Neural cell (in vitro differentiated cells): ENCODE data around the gene CELA3B. TPM values are rescaled to one million over a fixed set of nuclear protein-coding genes. Genes with fewer than 3 reads are reported as not detected.
"Not testable (repeated sequence)": the region's sequence is repeated elsewhere in the genome, so short reads cannot be mapped to it uniquely, and the experiment has no call there.

ENCODE experiments used
- H2AFZ ChIP-seq: fragments of 200-600, 300-800 bp; sonication (generic), shearing (Covaris generic); 2 replicates; pipeline ENCODE4 v1.6.0; 2014; ENCODE audit warnings: low read depth, mild to moderate bottlenecking, antibody characterized with exemption, low read length, moderate library complexity
- H3F3A ChIP-seq: fragments of 200-600 bp; shearing (Covaris generic); 2 replicates; pipeline ENCODE4 v1.6.1; 2016; ENCODE audit warnings: mild to moderate bottlenecking, moderate library complexity, mixed read lengths, antibody characterized with exemption, low read length; ENCODE audit not compliant: insufficient read depth, poor library complexity, severe bottlenecking
- H3K27ac ChIP-seq: fragments of 200-600, 300-800 bp; sonication (generic), shearing (Covaris generic); 2 replicates; pipeline ENCODE4 v1.5.1; 2014; ENCODE audit warnings: mild to moderate bottlenecking, low read length, moderate library complexity
- H3K27me3 ChIP-seq: fragments of 300-800, 200-600 bp; sonication (generic), shearing (Covaris generic); 2 replicates; pipeline ENCODE4 v1.6.0; 2014; ENCODE audit warnings: mild to moderate bottlenecking, low read depth, low read length, moderate library complexity; ENCODE audit not compliant: insufficient read depth
- H3K36me3 ChIP-seq: fragments of 300-800, 200-600 bp; sonication (generic), shearing (Covaris generic); 2 replicates; pipeline ENCODE4 v1.5.1; 2014; ENCODE audit warnings: mild to moderate bottlenecking, antibody characterized with exemption, low read length, moderate library complexity; ENCODE audit not compliant: insufficient read depth
- H3K4me2 ChIP-seq: fragments of 300-800, 200-600 bp; sonication (generic), shearing (Covaris generic); 2 replicates; pipeline ENCODE4 v1.6.0; 2014; ENCODE audit warnings: mild to moderate bottlenecking, low read length
- H3K4me3 ChIP-seq: fragments of 300-800, 200-600 bp; sonication (generic), shearing (Covaris generic); 2 replicates; pipeline ENCODE4 v1.5.1; 2014; ENCODE audit warnings: mild to moderate bottlenecking, low read length, moderate library complexity
- H3K79me2 ChIP-seq: fragments of 200-600 bp; shearing (Covaris generic); replicated peaks from 2 replicates; pipeline ENCODE4 v1.6.0; 2014; ENCODE audit warnings: mild to moderate bottlenecking, low read length, moderate library complexity; ENCODE audit not compliant: insufficient read depth
- H3K9ac ChIP-seq: fragments of 300-800, 200-600 bp; sonication (generic), shearing (Covaris generic); 2 replicates; pipeline ENCODE4 v1.6.1; 2016; ENCODE audit warnings: mild to moderate bottlenecking, low read length, mixed read lengths
- H3K9me2 ChIP-seq: fragments of 200-600 bp; shearing (Covaris generic); 2 replicates; pipeline ENCODE4 v1.6.1; 2016; ENCODE audit warnings: mild to moderate bottlenecking, low read length, mixed read lengths; ENCODE audit not compliant: insufficient read depth
- H3K9me3 ChIP-seq: fragments of 200-600, 300-800 bp; sonication (generic), shearing (Covaris generic); 2 replicates; pipeline ENCODE4 v1.6.1; 2016; ENCODE audit warnings: mild to moderate bottlenecking, mixed run types, low read length, moderate library complexity, mixed read lengths
- H4K20me1 ChIP-seq: fragments of 200-600 bp; shearing (Covaris generic); 2 replicates; pipeline ENCODE4 v1.6.1; 2016; ENCODE audit warnings: mild to moderate bottlenecking, mixed run types; ENCODE audit not compliant: insufficient read depth
- CTCF ChIP-seq: fragments of 450-650 bp; IDR thresholded peaks from 2 replicates; pipeline ENCODE4 v1.5.1; 2014; ENCODE audit warnings: antibody characterized with exemption, mild to moderate bottlenecking, moderate library complexity; ENCODE audit not compliant: poor library complexity, severe bottlenecking
- EP300 ChIP-seq: fragments of 450-650 bp; conservative IDR thresholded peaks from 2 replicates; pipeline ENCODE4 v1.6.1; 2014; ENCODE audit warnings: antibody characterized with exemption, mild to moderate bottlenecking, moderate library complexity; ENCODE audit not compliant: poor library complexity, severe bottlenecking
- EZH2 ChIP-seq: fragments of 200-600, 300-800 bp; shearing (Covaris generic), sonication (generic); IDR thresholded peaks from 2 replicates; pipeline ENCODE4 v1.6.1; 2014; ENCODE audit warnings: antibody characterized with exemption, low read length, borderline replicate concordance, mild to moderate bottlenecking; ENCODE audit not compliant: insufficient read depth, poor library complexity, severe bottlenecking
- MXI1 ChIP-seq: fragments of 450-650 bp; conservative IDR thresholded peaks from 2 replicates; pipeline ENCODE4 v1.6.1; 2014; ENCODE audit warnings: antibody characterized with exemption, mild to moderate bottlenecking; ENCODE audit not compliant: poor library complexity, severe bottlenecking
- POLR2AphosphoS5 ChIP-seq: IDR thresholded peaks from 2 replicates; pipeline ENCODE4 v1.6.1; 2012
- RAD21 ChIP-seq: fragments of 450-650 bp; conservative IDR thresholded peaks from 2 replicates; pipeline ENCODE4 v1.6.1; 2014; ENCODE audit warnings: antibody characterized with exemption, mild to moderate bottlenecking, moderate library complexity
- SMC3 ChIP-seq: fragments of 450-650 bp; conservative IDR thresholded peaks from 2 replicates; pipeline ENCODE4 v1.6.1; 2014; ENCODE audit warnings: antibody characterized with exemption, mild to moderate bottlenecking, moderate library complexity; ENCODE audit not compliant: poor library complexity
- TAF1 ChIP-seq: IDR thresholded peaks from 2 replicates; pipeline ENCODE4 v1.6.1; 2012; ENCODE audit warnings: low read depth
- polyA plus RNA-seq: library from polyadenylated mRNA; depleted of rRNA; stranded (reverse); fragments of >200 nt; gene quantifications from 2 replicates; pipeline ENCODE4 v1.2.3, GENCODE V29; 2014
- TF ChIP-seq, protein P1 (sequence below): IDR thresholded peaks from 2 replicates; pipeline ENCODE4 v1.6.1; 2012; ENCODE audit warnings: borderline replicate concordance

Gene CELA3B
- polyA plus RNA-seq, 1 donor from 2014 or later: not detected

- Histone ChIP-seq H3K4me3 (no peak overlapping the region), H2AFZ (no peak overlapping the region), H3K4me2 (no peak overlapping the region)
Observed at GRCh38 chr1:21963477-21964217, 13.2 kb upstream of the CELA3B start.

GRCh38 chr1:21966247-21967000, 10.4 kb upstream of the CELA3B start:
- H3K9me3 ChIP-seq: no peaks in the 10 kb centered on the region
- TF ChIP-seq EP300 (no peak), TAF1 (no peak)
- no peaks in the 10 kb centered on the region for H3F3A ChIP-seq
- H3K9me2 ChIP-seq: no peaks in the 10 kb centered on the region
- no peaks in the 10 kb centered on the region for H3K79me2 ChIP-seq
- H3K4me3 ChIP-seq: no peak overlapping the region
- H2AFZ ChIP-seq: no peak overlapping the region
- no peak overlapping the region for H3K4me2 ChIP-seq
- no peaks in the 10 kb centered on the region for H4K20me1 ChIP-seq
- no peak overlapping the region for H3K27ac ChIP-seq
- H3K36me3 ChIP-seq: no peaks in the 10 kb centered on the region
- no peak overlapping the region for H3K9ac ChIP-seq
- no peaks in the 10 kb centered on the region for H3K27me3 ChIP-seq

More at GRCh38 chr1:21963477-21964217, 13.2 kb upstream of the CELA3B start:
- H3K27me3 ChIP-seq: no peaks in the 10 kb centered on the region
- no peak overlapping the region for H3K27ac ChIP-seq
- H3F3A ChIP-seq: no peaks in the 10 kb centered on the region
- no peaks in the 10 kb centered on the region for H3K9me2 ChIP-seq
- no peaks in the 10 kb centered on the region for H3K36me3 ChIP-seq
- no peak overlapping the region for H3K9ac ChIP-seq
- H4K20me1 ChIP-seq: no peaks in the 10 kb centered on the region
- no peak for TF ChIP-seq EP300
- peak; percentile 88 for TF ChIP-seq SMC3
- TF ChIP-seq CTCF: peak; percentile 90
- TF ChIP-seq POLR2AphosphoS5: no peak
- TF ChIP-seq EZH2: no peak
- TF ChIP-seq MXI1: peak; percentile 25
- TF ChIP-seq RAD21: peak; percentile 92
- TF ChIP-seq TAF1: no peak
- TF ChIP-seq, protein P1, sequence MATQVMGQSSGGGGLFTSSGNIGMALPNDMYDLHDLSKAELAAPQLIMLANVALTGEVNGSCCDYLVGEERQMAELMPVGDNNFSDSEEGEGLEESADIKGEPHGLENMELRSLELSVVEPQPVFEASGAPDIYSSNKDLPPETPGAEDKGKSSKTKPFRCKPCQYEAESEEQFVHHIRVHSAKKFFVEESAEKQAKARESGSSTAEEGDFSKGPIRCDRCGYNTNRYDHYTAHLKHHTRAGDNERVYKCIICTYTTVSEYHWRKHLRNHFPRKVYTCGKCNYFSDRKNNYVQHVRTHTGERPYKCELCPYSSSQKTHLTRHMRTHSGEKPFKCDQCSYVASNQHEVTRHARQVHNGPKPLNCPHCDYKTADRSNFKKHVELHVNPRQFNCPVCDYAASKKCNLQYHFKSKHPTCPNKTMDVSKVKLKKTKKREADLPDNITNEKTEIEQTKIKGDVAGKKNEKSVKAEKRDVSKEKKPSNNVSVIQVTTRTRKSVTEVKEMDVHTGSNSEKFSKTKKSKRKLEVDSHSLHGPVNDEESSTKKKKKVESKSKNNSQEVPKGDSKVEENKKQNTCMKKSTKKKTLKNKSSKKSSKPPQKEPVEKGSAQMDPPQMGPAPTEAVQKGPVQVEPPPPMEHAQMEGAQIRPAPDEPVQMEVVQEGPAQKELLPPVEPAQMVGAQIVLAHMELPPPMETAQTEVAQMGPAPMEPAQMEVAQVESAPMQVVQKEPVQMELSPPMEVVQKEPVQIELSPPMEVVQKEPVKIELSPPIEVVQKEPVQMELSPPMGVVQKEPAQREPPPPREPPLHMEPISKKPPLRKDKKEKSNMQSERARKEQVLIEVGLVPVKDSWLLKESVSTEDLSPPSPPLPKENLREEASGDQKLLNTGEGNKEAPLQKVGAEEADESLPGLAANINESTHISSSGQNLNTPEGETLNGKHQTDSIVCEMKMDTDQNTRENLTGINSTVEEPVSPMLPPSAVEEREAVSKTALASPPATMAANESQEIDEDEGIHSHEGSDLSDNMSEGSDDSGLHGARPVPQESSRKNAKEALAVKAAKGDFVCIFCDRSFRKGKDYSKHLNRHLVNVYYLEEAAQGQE: no peak
- H3K9me3 ChIP-seq: no peaks in the 10 kb centered on the region
- no peaks in the 10 kb centered on the region for H3K79me2 ChIP-seq

- H3K79me2 ChIP-seq, H3K27me3 ChIP-seq, H3K9me3 ChIP-seq, H3K36me3 ChIP-seq, H4K20me1 ChIP-seq, H3K4me3 ChIP-seq, H3K9ac ChIP-seq, H3F3A ChIP-seq, H3K9me2 ChIP-seq, H2AFZ ChIP-seq, H3K27ac ChIP-seq, H3K4me2 ChIP-seq: not testable (repeated sequence)
Observed at GRCh38 chr1:21967216-21967615, 9.6 kb upstream of the CELA3B start.

GRCh38 chr1:21969066-21969465, 7.8 kb upstream of the CELA3B start:
- H3K79me2 ChIP-seq, H3F3A ChIP-seq, H3K27ac ChIP-seq, H4K20me1 ChIP-seq, H3K9ac ChIP-seq, H3K9me2 ChIP-seq, H3K4me3 ChIP-seq, H2AFZ ChIP-seq, H3K9me3 ChIP-seq, H3K27me3 ChIP-seq, H3K36me3 ChIP-seq, H3K4me2 ChIP-seq: not testable (repeated sequence)
